OCI-M2 (cell line): Measurements from ENCODE around the gene RNASE12.
"Not testable (repeated sequence)": the region's sequence is repeated elsewhere in the genome, so short reads cannot be mapped to it uniquely, and the experiment has no call there.

Experiments
- DNase-seq: peaks from one replicate; lab custom pipeline; 2025; ENCODE audit not compliant: unreplicated experiment; lab: John Stamatoyannopoulos, UW

The RNASE12 gene

DNA sequence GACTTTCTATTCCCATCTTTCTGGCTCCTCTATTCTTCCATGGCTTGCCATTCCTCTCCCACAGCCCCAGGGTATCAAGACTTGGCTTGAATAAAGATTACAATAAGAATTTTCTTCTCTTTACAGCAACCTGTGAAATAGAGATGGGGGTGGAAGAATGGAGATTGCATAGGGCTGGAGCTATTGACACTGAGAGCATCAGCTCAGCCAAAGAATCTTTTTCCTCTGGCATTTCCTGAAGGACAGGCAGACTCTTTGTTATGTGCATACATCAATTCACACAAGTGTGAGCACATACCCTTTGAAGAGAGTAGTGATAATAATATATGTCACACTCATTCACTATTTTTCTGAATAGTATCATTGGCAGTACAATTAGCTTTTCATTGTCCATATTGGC, 8.0 kb downstream of the RNASE12 start:
- DNase-seq, result no peak

DNA sequence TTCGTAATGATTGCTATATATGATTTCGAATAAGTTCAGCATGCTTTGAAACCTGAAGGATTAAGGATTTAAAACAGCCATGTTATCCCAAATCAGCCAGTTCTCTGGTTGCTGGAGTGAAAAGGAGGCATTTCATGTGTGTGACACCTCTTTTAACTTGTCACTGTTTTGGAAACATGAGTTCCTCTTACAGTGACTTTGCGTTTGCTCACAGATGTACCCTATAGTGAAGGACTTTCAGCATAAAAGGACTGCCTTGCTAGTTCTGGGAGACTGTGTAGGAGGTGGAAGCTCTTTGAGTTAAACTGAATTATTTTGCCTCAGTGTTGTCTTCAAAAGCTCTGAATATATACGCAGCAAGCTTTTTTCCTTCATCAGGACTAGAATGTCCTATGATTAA, 10.9 kb downstream of the RNASE12 start:
- DNase-seq, result no peak

DNA sequence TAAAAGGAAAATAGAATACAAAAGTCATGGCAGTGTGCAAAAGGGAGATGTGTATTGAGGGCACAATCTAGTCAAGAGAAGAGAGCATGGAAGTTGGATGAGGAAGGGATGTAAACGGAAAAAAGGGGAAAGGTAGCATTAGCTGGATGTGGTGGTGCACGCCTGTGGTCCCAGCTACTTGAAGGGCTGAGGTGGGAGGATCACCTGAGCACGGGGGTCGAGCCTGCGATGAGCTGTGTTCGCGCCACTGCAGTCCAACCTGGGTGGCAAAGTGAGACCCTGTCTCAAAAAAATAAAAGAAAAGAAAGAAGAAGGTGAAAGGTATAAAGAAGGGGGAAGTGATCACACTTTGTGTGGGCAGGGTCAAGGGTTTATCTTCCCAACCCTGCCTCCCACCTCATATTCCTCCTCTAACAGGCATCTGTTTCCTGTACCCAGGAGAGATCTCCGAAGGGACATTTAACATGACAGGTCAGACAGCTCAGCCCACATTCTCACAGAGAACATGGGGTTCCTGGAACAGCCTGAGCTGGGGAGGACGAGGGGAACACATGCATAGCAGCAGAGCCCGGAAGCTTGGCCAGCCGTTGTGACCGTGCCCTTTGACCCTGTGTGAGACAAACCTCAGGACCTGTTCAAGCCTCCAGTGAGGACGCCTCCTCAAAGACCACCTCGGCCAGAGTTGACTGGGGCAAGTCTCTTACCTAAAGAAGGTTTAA, 12.2 kb downstream of the RNASE12 start:
- DNase-seq, result no peak

DNA sequence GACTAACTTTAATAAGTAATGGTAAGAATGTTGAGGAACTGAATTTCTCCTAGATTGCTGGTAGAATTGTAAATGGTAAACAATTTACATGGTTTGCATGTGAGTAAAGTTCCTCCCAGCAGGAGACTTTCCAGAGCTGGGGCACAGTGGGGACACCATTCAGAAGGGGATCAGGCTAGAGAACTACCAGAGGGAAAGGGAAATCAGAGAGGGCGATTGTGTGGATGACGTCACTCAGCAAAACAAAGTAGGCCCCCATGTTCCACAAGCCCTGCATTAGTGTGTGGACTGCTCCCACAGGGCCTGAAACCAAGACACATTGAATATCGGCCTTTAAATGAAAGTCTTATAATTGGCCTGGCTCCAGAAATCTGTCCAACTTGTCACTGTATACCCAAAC, 12.9 kb downstream of the RNASE12 start:
- DNase-seq, result no peak

DNA sequence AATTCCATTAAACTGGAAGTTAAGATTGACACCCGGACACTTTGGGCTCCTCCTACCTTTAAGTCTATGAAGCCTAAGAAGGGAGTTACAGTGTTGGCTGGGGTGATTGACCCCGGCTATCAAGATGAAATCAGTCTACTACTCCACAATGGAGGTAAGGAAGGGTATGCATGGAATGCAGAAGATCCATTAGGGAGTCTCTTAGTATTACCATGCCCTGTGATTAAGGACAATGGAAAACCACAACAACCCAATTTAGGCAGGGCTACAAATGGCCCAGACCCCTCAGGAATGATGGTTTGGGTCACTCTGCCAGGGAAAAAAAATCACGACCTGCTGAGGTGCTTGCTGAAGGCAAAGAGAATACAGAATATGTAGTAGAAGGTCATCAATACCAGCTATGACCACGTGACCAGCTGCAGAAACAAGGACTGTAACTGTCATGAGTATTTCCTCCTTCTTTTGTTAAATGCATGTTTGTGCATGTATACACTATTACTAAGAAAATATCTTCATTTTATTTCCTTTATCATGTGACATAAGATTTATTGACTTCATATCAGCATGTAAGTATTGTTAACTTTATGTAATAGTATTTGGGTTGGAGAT, 18.7 kb downstream of the RNASE12 start:
- DNase-seq, result not testable (repeated sequence)

DNA sequence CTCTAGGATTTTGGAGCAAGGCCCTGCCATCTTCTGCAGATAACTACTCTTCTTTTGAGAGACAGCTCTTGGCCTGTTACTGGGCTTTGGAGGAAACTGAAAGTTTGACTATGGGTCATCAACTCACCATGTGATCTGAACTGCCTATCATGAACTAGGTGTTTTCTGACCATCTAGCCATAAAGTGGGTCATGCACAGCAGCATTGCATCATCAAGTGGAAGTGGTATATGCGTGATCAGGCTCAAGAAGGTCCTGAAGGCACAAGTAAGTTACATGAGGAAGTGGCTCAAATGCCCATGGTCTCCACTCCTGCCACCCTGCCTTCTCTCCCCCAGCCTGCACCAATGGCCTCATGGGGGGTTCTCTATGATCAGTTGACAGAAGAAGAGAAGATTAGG, 20.5 kb downstream of the RNASE12 start:
- DNase-seq, result not testable (repeated sequence)

DNA sequence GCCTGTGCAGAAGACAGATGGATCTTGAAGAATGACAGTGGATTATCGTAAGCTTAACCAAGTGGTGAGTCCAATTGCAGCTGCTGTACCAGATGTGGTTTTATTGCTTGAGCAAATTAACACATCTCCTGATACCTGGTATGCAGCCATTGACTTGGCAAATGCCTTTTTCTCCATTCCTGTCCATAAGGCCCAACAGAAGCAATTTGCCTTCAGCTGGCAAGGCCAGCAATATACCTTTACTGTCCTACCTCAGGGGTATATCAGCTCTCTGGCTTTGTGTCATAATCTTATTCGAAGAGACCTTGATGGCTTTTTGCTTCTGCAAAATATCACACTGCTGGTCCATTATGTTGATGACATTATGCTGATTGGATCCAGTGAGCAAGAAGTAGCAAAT, 21.3 kb downstream of the RNASE12 start:
- DNase-seq, result not testable (repeated sequence)

DNA sequence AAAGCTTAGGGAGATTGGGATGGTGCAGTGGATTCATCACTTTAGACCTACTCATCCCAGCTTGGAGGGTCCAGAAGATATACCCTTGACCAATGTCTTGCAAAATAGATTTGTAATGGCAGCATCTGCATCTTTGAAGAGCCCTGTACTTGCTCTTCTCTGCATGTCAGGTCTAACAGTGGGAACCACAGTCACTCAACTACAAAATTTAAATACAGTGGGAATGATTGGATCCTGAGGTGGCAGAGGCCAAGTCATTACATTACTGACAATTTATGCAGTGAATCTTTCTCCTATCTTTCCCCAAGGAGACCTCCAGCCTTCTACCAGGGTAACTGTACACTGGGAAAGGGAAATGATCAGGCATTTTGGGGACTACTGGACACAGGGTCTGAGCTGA, 22.1 kb downstream of the RNASE12 start:
- DNase-seq, result no peak

DNA sequence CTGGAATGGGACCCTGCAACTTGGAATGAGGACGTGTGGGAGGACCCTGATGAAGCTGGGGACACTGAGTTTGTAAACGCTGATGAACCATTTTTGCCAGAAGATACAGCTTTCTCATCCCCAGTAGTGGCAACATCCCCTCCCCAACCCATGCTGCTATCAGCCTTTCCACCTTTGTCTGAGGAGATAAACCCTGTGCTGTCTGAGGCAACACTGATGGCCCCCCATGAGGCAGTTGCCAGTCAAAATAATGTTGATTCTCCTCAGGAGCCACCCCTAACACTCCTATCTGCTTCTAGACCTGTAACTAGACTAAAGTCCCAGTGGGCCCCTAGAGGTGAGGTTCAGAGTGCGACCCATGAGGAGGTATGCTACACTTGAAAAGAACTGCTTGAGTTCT, 22.8 kb downstream of the RNASE12 start:
- DNase-seq, result no peak

DNA sequence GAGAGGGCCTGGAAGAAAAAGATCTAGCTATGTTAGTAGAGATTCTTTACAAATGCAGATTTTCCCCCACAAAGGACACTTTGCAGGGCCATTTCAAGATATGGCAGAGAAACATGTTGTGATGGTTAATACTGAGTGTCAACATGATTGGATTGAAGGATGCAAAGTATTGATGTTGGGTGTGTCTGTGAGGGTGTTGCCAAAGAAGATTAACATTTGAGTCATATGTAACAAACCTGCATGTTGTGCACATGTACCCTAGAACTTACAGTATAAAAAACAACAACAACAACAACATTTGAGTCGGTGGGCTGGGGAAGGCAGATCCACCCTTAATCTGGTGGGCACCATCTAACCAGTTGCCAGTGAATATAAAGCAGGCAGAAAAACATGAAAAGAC, 24.0 kb downstream of the RNASE12 start:
- DNase-seq, result not testable (repeated sequence)

DNA sequence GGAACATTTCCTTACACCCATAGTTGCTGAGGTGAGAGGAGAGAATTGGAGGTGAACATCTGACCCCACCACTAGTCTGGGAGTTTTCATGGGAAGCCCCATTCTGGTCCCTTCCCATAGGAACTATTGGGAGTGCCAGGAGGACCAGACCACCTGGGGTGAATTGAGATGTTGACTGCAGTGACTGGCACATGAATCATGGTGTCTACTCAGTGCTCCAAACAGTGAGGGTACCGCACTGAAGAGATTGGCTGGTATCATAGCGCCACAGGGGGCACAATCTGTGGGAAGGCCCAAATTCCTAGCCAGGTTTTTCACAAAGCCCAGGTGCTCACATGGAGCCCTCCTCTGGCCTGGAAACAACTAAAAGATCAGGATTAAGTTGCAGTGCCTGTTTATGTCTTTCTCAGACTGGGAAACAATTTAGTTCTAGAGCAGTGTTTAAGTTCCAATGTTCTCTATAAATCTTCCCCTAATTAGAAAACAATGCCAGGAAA, 26.6 kb downstream of the RNASE12 start:
- DNase-seq, result no peak

DNA sequence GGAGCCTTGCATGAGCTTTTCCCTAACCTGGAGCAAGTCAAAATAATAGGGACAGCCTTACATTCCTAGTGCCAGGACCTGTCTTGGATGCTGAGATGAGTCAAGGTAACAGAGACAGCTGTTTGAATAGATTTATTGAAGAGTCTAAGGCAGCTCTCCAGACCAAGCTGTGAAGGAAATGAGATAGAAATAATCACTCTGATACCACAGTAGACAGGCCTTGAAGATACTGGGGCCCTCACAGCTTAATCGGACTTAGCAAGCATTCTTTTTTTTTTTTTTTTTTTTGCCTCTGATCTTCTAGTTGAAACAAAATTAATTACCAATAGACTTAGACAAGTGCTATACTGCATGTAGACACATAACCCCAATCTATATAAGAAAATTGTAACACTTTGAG, 27.2 kb downstream of the RNASE12 start:
- no peak for DNase-seq

DNA sequence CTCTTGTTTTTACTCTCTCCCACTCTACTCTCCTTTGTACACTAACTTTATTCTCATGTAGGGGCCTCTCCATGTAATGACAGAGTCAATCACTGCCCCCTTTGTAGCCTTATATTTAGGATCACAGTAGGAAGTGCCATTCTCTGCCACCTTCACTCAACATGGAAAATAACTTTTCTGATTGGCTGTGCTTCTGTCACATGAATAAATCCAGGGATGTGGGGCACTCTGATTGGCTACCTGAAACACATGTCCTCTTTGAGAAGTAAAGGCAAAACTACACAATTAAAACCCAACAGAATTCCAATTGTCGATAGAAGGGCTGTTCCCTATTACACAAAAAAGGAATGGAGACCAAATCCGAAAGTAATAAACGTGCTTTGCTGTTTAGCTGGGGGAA, 30.2 kb downstream of the RNASE12 start, which contains the start of gene RNASE9:
RNASE9 (minus strand) TSS at position 87 of the 400 bp plus-strand sequence.
- no peak for DNase-seq

DNA sequence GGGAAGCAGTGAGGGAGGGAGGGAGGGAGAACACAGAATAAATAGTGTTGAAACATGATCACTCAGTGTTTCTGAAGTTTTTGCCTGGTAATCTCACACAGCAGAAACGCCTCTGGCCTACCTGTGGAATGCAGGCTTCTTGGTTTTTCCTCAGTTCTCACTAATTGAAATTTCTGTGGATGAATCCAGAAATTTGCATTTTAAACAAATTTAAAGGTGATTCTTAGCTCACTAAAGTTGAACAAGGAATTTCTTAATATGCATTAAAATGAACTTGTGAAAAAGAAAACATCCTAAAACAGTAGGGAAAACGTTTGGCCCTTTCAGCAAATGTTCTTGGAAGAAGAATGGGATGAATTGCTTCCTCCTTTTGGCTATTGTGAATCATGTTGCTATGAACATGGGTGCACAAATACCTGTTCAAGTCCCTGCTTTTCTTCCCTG, 31.7 kb downstream of the RNASE12 start:
- no peak for DNase-seq

DNA sequence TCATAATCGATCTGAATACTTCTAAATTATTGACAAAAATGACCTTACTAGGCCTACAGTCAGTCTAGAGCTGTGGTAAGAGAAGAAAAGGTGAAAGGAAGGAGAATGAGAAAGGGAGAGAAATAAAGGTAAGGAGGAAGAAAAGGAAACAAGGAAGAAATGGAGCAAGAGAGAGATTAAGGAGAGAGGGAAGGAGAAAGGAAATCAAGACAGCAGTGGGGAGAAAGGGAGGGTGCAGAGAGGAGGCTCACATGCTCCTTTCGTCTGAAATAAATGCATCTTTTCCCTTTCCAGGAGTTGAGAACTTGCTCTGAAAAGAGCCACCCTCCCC, 34.0 kb downstream of the RNASE12 start:
- DNase-seq, result no peak

DNA sequence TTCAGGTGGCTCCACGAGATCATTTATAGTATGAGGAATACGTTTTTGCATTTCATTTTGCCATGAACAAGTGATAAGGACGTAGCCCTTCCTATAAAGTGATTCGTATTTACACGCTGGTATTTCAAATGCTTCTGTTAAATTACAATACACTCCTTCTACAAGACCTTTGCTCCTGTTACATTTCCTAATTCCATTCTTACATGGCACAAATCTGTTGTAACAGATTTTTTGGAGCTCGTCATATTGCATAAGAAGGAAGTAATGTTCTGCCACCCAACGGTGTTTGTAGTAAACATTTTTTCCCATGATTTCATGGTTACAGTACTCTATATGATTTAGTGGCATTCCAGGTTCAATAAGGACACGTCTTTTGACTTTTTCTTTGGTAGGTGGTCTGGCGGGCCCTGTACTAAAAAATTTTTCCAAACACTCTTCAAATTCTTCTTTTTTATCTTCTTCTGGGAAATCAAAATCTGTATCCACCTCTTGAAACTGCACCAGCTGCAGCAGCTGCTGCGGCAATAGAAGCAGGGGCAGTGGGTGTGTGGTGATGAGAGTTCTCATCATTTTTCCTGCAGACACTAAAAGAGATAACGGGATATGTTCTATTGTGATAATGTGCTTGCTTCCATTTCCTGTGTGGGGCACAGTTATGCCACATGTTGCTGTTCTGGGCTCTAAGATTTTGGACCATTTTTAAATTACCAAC, 34.5 kb downstream of the RNASE12 start:
- DNase-seq, result no peak

DNA sequence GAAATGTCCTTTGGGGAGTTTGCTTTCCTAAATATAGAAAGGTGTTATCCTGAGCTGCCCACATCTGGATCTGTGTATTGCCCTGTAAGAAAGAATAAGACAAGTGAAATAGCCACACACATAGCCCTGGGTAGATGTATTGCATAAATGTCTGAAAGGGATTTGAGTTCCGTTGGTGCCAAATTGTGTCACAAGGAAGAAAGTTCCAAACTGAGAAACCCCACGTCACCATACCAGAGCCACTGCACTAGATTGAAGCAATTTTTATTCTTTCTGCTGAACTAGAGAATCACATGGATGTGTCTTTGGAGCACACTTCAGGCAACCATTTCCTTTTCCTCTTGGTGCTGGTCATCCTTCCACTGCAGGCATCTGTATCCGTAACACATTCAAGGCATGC, 35.3 kb downstream of the RNASE12 start:
- DNase-seq, result no peak

DNA sequence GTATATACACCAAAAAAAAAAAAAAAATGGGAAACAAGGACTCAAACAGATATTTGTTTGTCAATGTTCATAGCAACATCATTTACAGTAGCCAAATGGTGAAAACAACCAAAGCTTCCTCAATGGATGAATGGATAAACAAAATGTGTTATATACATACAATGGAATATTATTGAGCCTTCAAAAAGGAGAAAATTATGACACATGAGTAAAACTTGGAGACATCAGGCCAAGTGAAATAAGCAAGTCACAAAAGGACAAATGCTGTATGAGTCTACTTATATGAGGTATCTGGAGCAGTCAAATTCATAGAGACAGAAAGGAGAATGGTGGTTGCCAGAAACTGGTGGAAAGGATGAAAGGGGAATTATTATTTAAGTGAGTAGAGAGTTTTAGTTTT, 38.2 kb downstream of the RNASE12 start:
- no peak for DNase-seq

DNA sequence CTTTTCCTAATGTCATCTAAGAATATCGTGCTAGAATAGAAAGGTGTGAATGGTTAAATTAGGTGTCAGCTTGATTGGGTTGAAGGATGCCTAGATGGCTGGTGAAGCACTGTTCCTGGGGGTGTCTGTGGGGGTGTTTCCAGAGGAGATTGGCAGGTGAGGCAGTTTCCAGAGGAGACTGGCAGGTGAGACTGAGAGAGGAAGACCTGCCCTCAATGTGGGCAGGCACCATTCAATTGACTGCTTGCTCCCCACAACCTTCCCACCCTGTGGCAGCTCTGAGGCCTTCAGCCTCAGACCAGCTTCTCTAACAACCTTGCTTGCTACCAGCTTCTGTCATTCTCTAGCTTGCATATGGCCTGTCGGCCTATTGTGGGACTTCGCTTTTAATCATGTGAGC, 39.6 kb downstream of the RNASE12 start:
- DNase-seq, result no peak

DNA sequence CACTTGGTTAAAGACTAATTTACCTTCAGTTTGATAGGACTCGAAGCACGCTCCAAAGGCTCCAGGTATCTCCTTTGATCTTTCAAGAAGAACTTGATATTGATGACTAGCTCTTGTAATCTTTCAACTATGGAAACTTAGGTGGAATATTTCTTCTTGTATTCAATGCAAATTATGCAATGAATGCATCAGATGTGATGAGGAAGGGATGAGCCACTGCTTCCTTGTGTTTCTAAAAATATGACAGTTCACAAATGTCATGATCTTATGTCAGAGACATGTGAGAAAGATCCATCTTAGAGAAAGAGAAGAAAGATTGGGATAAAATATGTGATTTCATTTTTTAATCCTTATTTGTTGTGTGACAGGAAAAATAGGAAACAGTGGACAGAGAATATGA, 40.2 kb downstream of the RNASE12 start:
- DNase-seq, result no peak

DNA sequence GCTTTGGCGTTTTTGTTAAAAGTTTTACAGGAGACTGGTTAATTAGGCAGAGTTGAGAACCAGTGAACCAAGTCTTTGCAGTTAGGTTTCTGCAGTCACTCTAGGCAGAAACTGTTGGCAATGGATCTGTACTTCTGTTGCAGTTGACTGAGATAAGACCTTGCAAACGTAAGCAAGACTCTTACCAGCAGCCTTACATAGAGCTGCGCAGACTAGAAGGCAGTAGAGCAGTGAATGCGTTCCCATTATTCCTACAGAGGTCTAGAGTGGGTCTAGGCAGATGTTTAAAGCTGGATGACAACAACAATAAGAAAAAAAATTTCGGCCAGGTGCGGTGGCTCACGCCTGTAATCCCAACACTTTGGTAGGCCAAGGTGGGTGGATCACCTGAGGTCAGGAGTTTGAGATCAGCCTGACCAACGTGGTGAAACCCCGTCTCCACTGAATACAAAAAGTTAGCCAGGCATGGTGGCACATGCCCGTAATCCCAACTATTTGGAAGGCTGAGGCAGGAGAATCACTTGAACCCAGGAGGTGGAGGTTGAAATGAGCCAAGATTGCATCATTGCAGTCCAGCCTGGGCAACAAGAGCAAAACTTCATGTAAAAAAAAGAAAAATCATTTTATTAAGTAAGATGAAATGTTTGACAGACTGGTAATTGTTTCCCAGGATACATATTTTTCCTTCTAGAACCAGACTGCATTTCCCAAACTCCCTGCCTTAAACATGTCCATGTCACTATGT, 42.6 kb downstream of the RNASE12 start:
- no peak for DNase-seq
